Left kidney (tissue), 2 donors: ENCODE measurements around the gene ADAMTS8. TPM values are rescaled to one million over a fixed set of nuclear protein-coding genes. Genes with fewer than 3 reads are reported as not detected.

Source experiments
- DNase-seq: peaks from one replicate; pipeline ENCODE4 v3.0.0-alpha.2; 2013
- polyA plus RNA-seq: library from polyadenylated mRNA; unstranded; fragments of 120-200 nt; gene quantifications from one replicate; pipeline ENCODE4 v1.2.1, GENCODE V29; 2013; ENCODE audit not compliant: insufficient read length

Gene ADAMTS8
- polyA plus RNA-seq, 1 donor = 2.5 TPM

DNA sequence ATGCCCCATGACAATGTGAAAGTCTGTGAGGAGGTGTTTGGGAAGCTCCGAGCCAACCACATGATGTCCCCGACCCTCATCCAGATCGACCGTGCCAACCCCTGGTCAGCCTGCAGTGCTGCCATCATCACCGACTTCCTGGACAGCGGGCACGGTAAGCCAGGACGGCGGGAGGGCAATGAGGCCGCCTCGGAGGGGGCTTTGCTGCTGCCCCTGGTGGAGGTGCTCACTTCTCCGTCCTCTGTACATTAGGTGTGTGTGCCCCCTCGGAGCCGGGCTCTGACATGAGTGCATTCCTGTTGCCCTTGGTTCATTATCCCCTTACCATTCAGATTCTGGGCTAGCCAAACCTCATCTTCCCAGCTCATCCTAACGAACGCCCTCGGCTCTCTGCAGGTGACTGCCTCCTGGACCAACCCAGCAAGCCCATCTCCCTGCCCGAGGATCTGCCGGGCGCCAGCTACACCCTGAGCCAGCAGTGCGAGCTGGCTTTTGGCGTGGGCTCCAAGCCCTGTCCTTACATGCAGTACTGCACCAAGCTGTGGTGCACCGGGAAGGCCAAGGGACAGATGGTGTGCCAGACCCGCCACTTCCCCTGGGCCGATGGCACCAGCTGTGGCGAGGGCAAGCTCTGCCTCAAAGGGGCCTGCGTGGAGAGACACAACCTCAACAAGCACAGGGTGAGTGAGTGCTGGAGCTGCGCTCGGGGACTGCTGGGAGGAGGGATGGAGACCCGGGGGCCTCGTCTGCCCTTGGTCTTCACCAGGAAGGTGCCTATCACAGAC lies 33.9 kb upstream of the ADAMTS8 start:
- no peak for DNase-seq

DNA sequence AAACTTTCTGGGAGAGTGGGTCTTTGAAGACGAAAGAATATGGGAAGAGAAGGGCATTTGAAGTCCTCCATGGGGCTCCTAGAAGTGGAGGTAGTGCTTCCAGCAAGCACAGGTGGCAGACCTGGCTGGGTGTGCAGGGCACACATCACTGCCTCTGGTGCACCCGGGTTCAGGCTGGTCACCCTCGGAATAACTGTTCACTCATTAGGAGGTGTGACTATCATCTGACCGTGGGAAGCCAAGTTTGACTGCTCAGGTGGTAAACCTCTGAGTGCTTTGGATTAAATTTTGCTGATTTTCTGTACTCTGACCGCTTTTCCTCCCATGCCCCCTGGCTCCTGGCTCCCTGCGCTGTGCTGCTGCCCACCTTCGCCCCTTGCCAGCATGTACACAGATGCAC lies 31.1 kb upstream of the ADAMTS8 start:
- DNase-seq = no peak

DNA sequence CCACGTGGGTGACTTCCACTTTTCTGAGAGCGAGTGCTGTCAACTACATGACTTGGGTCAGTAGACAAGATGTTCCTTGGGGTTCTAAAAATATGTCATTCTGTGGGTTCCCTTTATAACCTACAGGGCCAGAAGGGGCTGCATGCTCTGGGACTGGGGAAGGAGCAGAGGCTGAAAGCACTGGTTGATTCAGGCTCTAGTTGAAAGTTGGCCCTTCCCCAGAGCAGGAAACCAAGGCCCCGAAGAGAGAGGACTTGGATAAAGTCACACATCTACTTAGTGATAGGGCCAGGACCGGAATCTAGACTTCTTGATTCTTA lies 30.0 kb upstream of the ADAMTS8 start:
- DNase-seq = no peak

DNA sequence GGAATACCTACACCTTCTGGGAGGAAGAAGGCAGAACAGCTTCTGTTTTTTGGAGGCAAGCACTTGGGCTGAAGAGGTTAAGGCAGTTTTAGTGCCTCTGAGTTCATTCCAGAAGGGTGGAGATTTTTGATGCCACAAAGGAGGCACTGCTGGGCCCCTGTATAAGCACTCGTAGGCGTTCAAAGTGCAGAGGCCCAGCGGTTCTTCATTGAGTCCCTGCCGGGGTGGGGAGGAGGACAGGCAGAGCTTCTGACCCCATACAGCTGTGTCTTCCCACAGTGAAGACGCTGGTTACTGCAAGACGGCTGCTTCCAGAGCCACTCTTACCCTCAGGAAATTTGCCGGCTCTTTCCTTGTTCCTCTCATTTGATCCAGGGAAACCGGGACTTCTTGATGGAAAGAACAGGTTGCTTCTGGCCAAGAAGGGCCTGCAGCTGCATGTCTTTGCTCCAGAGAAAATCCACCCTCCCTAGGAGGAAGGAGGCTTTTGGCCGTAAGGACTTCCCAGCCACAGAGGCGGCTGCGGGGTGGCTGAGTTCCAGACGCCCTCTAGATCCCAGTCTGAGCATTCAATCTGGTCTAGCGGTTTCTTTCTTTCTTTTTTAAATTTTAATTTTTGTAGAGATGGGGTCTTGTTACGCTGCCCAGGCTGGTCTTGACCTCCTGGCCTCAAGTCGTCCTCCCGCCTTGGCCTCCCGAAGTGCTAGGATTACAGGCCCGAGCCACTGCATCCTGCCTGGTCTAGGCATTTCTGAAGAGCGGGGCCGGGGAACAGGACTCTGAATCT lies 29.4 kb upstream of the ADAMTS8 start:
- no peak for DNase-seq

DNA sequence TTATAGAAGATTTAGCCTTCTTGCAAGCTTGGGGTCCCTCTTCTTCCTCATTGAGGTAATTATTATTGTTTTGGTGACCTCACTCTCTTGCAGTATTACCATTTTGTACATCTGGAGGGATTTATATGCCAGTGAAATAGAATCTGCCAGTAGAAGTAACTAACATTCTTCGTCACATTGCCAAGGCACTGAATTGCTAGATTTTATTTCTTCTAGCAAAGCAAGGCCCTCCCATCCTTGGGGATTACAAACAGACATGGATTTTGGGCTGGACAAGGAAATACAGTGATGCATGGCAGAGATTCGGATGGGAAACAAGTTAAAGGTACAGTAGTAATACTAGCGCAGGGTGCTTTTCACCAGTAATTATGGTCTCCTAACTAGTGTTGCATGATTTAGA lies 27.9 kb upstream of the ADAMTS8 start:
- DNase-seq = no peak

DNA sequence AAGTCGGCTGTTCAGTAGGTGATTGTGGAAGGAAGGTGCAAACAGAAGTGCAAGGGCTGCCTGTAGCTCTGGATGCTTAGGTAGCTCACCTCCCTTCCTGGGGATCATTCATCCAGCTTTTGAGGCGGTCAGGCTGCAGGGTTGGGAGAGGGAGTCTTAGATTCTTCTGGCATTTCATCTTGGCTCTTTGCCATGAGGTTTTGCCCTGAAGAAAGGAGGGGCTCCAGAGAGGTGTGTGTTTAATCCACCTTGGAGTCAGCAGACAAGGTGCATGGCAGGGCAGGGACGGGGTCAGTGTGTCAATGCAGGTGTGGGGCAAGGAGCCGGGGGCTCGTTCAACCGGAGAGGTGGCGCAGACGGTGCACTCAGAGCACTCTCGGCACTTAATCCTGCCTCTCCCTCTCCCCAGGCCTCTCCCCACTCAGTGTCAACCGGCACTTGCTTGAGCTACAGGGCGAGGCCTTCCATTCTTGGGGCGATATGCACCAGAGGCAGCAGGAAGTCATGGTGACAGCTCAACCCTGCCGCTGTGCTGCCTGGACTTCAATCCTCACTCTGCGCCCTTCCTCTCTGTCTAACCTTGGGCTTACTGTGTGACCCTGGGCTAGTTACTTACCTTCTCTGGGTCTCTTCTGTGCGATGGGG lies 27.2 kb upstream of the ADAMTS8 start:
- no peak for DNase-seq

DNA sequence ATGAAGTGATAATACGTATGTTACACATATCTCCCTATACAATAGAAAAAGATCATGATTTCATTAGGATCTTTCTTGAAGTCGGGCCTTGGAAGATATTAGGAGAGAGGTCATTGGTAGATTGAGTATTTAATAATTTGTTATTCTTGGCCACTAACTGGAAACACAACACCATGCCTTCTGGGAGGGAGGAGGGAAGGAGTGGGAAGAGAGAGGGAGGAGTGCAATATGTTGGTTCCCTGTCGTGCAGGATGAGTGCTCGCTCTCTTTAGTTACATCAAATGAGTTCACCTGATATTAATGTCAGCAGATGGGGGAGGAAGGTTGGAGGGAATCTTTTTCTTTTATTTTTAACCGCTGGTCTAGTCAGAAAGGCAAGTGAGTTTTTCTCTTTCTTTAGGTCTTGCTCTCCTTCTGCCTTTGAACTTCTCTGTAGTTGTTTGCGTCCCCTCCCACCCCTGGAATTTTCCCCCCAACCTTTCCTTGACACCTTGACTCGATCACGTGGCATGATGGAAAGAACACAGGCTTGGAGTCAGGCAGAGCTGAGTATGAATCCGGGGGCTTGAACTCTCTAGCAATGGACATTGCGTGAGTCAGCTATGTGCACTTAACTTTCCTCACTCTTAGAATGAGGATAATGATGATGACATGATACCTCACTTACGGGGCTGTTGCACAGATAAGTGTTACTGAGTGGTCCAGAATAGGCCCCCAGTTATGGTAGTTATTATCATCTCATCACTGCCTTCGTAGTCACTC lies 26.3 kb upstream of the ADAMTS8 start:
- no peak for DNase-seq

DNA sequence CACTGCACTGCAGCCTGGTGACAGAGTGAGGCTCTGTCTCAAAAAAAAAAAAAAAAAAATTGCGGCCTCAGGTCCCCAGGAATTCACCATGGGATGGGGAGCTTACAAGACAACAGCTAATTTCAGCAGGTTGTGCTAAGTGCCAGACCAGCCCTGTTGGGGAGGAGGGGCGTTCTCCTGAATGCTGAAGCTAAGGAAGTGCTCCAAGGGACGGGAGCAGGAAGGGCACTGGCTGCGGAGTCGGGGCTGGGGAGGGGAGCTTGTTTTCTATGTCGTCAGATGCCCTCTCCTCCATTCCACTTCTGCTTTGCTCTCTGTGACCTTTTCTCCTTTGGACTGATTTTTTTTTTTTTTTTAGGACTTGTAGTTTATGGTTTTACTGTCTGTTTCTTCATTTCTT lies 24.5 kb upstream of the ADAMTS8 start:
- DNase-seq = no peak

DNA sequence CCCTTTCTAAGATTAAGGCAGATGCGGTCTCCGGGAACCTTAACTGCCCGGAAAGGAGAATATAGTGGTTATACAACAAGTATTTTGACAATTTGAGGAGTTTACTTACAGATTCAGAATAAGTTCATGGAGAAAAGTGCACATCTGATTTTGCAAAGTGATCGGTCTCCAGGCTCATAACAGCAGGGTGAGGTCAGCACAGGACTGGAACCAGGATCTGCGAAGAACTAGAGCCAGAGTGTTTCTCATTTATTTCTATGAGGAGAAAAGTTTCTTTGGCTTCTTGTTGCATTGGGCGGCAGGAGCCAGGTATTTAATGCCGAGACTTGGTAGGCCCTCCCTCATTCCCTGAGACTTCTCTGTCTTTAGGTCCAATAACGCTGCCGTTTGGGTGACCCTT lies 23.8 kb upstream of the ADAMTS8 start:
- no peak for DNase-seq

DNA sequence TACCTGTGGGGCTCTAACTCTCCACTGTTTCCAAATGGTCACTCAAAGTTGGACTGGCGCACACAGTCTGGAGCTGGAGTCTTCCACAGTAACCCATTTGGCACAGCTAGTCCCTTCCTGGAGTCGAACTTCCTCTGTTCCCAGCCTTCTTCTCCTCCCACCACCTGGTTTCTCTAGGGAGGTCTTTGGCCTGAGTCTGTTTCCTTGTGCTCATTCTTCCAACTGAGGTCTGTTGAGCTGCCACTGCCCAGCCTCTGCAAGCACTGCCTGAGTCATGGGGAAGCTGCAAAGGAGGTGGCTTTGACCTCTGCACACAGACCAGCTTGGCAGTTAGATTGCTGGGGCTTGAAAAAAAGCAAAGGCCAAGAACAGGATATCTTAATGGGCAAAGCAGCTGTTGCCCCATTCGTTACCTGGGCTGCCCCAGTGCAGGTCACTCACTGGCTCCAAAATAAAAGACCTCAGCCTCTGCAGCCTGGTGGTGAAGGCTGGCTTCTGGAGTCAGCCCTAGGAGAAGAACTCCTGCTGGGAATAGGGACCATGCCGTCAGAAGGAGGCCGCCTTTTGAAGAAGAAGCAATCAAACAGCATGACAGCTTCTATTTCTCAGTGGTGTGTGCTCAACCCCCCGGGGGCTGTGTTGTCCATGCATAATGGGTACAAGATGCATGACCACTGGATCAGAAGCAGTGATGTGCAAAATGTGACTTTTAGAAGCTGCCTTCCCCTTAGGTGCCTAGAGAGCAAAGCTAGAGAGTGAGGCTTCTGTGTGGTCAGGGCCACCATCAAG lies 23.0 kb upstream of the ADAMTS8 start:
- no peak for DNase-seq

DNA sequence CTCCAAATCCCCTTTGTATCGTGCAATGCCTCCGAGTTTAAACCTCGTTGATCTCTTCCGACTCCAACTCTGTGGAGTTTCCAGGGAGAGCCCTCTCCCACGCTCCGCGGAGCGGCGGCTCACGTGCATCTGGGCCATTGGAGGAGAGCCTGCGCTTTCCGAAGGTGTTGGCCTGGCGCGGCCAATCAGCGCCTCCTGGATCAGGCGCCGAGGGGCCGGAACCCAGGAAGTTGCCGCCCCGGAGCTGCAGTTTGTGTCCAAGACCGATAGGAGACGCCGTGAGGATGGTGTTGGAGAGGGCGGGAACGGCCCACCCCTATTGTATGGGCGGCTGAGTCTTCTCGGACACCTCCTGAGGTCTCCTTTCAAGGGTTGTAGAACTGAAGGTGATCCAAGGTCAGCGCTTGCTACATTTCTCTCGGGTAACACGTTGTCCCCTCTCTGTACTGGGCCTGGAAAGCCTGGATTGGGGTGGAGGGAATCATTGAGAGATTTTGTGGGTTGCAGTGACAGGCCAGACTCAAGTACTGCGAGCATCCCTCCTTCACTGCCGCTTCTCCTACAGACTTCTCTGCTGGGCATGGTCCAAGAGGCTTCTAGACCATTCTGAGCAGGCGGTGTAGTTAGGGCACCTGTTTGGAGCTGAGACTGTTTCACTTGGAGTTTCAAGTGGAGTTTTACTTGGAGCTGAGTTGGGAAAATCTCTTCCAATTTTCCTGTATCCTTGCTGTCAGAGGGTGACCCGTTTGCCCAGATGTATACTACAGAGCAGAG lies 21.8 kb upstream of the ADAMTS8 start:
- peak; percentile 91 for DNase-seq

DNA sequence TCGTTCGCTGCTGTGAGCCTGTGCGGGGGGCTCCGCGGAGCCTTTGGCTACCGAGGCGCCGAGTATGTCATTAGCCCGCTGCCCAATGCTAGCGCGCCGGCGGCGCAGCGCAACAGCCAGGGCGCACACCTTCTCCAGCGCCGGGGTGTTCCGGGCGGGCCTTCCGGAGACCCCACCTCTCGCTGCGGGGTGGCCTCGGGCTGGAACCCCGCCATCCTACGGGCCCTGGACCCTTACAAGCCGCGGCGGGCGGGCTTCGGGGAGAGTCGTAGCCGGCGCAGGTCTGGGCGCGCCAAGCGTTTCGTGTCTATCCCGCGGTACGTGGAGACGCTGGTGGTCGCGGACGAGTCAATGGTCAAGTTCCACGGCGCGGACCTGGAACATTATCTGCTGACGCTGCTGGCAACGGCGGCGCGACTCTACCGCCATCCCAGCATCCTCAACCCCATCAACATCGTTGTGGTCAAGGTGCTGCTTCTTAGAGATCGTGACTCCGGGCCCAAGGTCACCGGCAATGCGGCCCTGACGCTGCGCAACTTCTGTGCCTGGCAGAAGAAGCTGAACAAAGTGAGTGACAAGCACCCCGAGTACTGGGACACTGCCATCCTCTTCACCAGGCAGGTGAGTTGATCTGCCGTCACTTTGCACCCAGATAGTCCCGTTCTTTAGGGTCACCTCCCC lies 21.0 kb upstream of the ADAMTS8 start:
- no peak for DNase-seq

DNA sequence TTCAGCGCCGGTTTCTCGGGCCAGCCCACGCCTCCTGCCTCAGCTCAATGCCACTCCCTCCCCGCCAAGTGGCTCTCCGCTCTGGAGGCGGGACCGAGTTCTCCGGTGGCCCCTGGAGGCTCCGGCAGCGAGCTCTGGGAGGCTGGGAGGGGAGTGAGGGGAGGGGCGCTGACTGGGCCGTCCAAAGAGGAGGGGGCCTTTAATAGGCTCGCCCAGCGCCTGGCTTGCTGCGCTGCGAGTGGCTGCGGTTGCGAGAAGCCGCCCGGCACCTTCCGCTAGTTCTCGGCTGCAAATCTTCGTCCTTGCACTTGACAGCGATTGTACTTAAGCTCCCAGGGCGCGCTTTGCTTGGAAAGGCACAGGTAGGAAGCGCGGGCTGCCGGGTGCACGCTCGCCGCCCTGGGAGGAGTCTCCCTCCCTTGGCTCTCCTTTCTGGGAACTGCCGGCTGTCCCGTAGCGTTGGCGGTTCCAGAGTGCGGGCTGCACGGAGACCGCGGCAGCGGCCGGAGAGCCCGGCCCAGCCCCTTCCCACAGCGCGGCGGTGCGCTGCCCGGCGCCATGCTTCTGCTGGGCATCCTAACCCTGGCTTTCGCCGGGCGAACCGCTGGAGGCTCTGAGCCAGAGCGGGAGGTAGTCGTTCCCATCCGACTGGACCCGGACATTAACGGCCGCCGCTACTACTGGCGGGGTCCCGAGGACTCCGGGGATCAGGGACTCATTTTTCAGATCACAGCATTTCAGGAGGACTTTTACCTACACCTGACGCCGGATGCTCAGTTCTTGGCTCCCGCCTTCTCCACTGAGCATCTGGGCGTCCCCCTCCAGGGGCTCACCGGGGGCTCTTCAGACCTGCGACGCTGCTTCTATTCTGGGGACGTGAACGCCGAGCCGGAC lies 20.3 kb upstream of the ADAMTS8 start, which contains the start of gene ADAMTS15:
Gene ADAMTS15 (plus strand): TSS at position 230 of the 894 bp plus-strand sequence. CDS start 329 bp downstream, at position 559.
- DNase-seq = peak; percentile 94

DNA sequence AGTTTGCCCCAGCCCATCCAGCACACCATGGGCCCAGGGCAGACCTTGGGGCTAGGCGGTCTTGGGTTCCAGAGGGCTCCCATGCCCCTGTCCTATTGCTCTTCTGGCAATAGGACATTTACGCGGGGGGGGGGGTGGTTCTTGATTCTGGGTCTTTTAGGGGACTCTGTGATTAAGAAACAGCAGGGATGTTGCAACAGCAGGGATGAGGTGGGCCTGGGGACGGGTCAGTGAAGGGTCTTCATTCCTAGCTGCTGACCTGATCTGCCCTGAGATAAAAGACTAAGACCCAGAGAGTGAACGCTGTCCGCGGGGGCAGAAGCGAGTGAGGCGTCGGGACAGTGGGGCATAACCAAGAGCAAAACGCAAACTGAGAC lies 19.6 kb upstream of the ADAMTS8 start:
- no peak for DNase-seq

DNA sequence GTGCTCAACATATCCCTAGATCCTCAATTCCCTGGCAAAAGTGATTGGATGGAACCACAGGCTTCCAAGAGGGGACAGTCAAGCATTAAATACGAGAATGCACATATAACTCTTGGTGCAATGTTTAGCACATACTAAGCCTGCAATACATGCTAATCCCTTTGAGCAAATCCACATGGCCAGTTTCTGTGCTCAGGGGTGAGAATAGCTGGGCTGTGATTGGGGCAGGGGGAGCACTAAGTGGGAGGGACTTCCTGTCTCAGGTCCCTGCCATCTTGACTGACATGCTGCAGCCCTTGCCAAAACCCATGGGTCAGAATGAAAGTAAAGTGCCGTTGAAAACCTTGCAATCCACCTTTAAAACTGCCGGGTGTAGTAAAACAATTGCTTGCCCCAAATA lies 17.4 kb upstream of the ADAMTS8 start:
- peak; percentile 34 for DNase-seq

DNA sequence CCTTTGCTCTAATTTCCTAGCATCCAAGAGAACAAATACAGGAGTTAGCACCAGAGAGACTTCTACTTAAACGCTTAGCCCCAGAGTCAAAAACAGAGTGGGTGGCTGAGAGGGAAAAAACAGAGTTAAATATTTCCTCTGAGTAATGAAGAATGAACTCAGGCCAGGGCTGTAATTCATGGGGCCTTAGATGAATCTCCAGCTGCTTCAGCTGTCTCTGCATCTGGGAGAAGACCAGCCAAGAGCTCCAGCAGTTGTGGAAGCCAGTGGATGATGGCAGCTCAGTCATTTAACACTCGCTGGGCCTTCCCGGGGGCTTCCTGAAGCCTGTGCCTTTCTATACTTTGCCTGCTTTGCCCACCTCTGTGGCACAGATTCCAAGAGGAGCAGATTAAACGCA lies 14.3 kb upstream of the ADAMTS8 start:
- DNase-seq = peak; percentile 46

DNA sequence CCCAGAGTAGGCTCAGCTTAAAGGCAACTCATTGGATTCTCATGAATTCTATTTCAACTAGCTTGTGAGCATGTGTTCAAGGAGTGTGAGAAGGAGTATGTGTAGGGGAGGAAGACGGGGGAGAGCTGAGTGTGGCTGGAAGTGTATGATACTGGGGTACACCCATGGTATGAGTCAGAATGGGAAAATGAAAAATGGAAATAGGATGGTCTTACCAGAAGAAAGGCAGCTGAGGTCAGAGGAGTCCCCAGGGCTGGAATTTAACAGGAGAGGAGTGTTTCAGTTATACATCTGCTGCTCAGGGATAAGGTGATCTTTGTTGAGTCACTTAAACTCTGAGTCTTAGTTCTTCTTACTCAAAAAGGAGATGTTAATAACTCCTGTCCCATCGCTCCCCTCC lies 13.3 kb upstream of the ADAMTS8 start:
- no peak for DNase-seq

DNA sequence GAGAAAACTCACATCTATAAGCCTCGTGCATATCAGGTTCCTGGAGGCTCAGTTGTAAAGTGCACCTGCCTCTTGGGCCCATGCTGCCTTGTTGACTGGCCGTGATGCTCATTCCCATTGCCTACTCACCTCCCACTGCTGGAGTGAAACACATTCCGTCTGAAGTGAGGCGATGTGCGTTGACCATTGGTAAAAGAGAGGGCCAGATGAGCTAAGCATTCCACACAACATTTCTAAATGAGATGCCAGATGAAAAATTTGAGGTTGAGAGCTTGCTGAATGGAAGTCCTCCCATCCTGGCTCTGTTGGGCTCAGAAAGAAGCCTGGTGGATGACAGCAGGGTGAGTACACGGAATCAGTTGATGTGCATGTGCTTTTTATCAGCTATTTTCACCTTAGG lies 11.5 kb upstream of the ADAMTS8 start:
- no peak for DNase-seq

DNA sequence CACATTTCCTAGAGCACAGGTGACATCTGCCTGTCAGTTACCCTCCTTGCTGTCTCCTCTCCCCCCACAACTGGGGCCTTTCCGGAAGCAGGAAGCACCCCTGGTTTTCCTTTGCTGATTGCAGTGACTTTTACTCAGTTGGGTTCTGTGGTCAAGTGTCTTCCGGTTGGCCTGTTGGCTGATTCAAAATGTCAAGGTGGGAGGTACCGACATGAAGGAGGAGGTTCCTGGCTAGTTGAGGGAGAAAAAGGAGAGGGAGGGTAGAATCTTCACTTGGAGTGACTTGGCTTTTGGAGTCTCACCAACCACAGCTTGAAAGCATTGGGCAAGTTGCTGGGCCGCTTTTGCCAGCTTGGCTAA lies 10.7 kb upstream of the ADAMTS8 start:
- no peak for DNase-seq
